ENCODE data around the gene PTPN20.

PTPN20 gene

DNA sequence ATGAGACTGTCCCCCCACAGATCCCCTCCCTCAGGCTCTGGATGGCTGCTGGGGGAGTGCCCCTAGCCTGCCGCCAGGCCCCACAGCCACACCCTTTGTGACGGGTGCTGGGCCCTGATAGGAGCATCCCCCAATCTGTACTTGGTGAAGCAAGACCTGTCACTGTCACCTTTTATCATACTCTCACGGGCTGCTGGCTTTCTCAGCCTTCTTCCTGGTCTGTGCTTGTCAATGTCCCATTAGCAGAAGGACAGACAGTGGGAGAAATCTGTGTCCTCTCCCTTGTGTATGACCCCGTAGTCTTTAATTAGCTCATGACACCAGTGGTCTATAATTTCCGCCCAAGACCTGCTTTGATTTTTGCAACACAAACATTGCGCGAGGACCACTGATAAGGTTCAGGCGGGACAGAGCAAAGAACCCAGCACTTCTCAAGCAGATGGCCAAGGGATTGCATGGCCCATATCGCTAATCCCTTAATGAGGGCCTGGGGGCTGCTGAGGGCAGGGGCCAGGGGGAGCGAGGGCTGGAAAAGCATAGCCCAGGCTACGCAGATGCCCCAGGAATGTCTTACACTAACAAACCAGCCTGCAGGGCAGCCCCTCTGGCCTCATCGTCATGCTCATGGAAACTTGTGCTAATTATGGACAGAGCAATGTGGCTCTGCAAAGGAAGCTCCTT lies 127.8 kb downstream of the PTPN20 start:
- H3K4me3 ChIP-seq (ENCODE audit: low read depth, low read length): no peak overlapping the region
- TF ChIP-seq, protein P1, sequence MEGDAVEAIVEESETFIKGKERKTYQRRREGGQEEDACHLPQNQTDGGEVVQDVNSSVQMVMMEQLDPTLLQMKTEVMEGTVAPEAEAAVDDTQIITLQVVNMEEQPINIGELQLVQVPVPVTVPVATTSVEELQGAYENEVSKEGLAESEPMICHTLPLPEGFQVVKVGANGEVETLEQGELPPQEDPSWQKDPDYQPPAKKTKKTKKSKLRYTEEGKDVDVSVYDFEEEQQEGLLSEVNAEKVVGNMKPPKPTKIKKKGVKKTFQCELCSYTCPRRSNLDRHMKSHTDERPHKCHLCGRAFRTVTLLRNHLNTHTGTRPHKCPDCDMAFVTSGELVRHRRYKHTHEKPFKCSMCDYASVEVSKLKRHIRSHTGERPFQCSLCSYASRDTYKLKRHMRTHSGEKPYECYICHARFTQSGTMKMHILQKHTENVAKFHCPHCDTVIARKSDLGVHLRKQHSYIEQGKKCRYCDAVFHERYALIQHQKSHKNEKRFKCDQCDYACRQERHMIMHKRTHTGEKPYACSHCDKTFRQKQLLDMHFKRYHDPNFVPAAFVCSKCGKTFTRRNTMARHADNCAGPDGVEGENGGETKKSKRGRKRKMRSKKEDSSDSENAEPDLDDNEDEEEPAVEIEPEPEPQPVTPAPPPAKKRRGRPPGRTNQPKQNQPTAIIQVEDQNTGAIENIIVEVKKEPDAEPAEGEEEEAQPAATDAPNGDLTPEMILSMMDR (IDR thresholded peaks at IDR 0.05; ENCODE audit: low read depth, low read length, missing control alignments): no peak
- DNase-seq (ENCODE audit: low read depth): no peak

DNA sequence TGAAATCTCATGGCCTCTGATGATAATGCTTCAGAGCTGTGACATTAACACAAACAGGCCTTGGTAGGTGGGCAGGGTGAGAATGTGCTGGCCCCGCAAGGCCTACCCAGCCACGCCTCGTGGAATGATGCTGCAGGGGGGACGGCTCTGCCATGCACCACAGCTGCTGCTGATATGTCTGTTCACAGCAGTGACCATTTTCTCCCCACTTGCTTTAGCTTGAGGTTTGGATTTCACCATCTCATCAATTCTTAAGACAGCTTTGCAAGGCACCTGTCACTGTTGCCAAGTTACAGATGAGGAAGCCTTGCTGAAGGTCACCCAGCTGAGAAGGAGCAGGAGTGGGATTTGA lies 128.3 kb downstream of the PTPN20 start:
- TF ChIP-seq, protein P1 (IDR thresholded peaks at IDR 0.05; ENCODE audit: low read depth, low read length, missing control alignments): no peak
- no peak for DNase-seq (ENCODE audit: low read depth)
- H3K4me3 ChIP-seq (ENCODE audit: low read depth, low read length): no peak overlapping the region

DNA sequence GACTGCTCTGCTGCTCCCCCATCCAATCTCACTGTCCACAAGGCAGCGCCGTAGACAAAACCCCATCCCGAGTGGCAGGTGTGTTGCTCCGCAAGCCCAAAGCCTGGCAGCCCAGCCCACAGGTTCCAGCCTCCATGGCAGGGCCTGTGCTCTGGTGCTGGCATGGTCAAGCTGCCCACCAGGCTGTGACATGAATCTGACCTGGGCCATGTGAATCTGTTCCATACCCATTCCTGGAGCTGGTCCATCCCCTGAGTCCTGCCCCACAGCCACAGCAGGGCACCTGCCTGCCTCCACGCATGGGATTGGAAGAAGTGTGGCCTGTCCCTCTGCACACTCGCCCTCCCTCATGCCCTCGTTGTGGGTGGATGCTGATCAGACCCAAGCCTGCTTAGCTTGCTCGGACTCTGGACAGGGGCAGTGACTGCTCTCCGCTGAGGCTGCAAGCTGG lies 128.8 kb downstream of the PTPN20 start:
- no peak for DNase-seq (ENCODE audit: low read depth)
- no peak overlapping the region for H3K4me3 ChIP-seq (ENCODE audit: low read depth, low read length)
- TF ChIP-seq, protein P1 (IDR thresholded peaks at IDR 0.05; ENCODE audit: low read depth, low read length, missing control alignments): no peak

DNA sequence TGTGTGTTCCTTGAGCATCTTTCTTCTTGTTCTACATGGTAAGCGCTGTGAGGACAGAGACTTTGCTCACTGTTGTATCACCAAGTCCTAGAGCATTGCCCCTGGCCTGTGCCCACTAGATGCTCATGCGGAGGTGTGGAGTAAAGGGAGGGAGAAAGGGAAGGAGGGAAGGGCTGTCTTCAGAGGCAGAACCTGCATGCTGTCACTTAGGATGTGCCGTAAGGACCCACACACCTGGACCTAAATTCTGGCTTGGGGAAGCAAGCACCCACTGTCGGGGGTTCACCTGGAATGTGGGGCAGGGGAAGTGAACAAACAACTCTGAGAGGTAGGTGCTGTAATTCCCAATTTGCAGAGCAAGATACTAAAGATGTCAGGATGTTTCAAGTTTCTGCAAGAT lies 129.5 kb downstream of the PTPN20 start:
- TF ChIP-seq, protein P1 (IDR thresholded peaks at IDR 0.05; ENCODE audit: low read depth, low read length, missing control alignments): no peak
- H3K4me3 ChIP-seq (ENCODE audit: low read depth, low read length): no peak overlapping the region
- no peak for DNase-seq (ENCODE audit: low read depth)

DNA sequence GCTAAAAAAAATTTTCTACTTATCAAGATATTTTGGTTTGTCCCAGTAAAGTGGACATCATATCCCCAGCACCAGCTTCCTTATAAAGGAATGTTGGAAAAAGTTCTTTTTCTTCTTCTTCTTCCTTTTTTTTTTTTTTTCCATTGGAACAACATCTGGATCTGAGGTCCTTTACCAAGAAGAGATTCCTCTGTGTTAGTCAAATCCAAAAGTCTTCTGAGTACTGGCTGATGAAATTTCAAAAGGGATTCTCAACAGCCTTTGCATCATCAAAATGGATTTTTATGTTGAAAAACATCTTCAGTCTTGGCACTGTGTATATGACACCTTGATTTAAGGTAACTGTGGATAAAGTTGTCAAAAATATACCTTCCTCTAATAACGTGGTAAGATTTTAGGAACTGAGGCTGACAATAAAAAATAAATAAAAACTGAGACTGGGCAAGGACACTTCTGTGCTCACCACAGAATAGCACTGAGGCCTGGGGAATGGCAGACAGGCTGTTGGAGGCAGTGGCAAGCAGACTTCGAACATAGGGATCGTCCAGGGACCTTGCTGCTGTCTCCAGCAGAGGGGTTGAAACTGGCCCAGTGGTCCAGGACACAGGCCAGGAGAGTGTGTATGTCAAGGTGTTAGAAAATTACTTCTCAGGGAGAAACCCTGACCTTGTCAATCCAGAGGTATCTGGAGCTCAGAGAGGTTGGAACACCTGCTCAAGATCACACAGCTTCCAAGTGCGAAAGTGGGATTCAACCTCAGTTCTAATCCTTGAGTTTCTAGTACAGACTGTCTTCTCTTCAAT lies 130.4 kb downstream of the PTPN20 start:
- TF ChIP-seq, protein P1 (IDR thresholded peaks at IDR 0.05; ENCODE audit: low read depth, low read length, missing control alignments): no peak
- no peak overlapping the region for H3K4me3 ChIP-seq (ENCODE audit: low read depth, low read length)
- DNase-seq (ENCODE audit: low read depth): no peak

DNA sequence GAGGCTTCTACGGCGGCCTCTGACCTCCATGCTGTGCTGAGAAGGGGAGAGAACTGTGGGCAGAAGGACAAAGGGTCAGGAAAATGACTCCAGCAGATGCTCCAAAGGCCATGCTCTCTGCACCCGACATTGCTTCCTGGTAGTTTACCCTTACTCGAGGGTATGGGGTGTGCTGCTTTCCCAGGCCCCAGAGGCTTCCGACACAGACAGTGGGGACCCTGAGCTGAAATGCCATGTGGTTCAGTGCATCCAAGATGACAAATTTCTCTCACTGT lies 130.9 kb downstream of the PTPN20 start:
- TF ChIP-seq, protein P1 (IDR thresholded peaks at IDR 0.05; ENCODE audit: low read depth, low read length, missing control alignments): no peak
- no peak for DNase-seq (ENCODE audit: low read depth)
- H3K4me3 ChIP-seq (ENCODE audit: low read depth, low read length): no peak overlapping the region

Data from GM12864 (cell line).